Stimulated activated naive B cell treated with anti-CD40 and anti-IgM and Interleukin-4, amounts not matched to agents 10 μg/mL and 1 μg/mL and 100 μg/mL, for 72 hours (primary cell): ENCODE data around the gene CSTF2T.

ENCODE experiments used
- ATAC-seq, 2 donors: fragments of 150-1000 bp; cut with Tn5 transposase; replicated peaks; 2 replicates each; pipeline ENCODE4 v1.10.0; 2021; ENCODE audit warnings: moderate library complexity in 1 of 2
- DNase-seq: peaks from one replicate; pipeline ENCODE4 v3.0.0; 2021
- H3K27ac Mint-ChIP-seq: one replicate; pipeline ENCODE4 v1.8.0; 2022; ENCODE audit warnings: mild to moderate bottlenecking, mixed read lengths
- H3K27me3 Mint-ChIP-seq, 2 donors: one replicate each; pipeline ENCODE4 v1.8.0; 2022; ENCODE audit warnings: mixed read lengths in 2 of 2
- H3K36me3 Mint-ChIP-seq, 2 donors: one replicate each; pipeline ENCODE4 v1.8.0; 2022; ENCODE audit warnings: mixed read lengths in 2 of 2, mild to moderate bottlenecking in 1 of 2
- H3K4me1 Mint-ChIP-seq, 2 donors: one replicate each; pipeline ENCODE4 v1.8.0; 2022; ENCODE audit warnings: mixed read lengths in 2 of 2, mild to moderate bottlenecking in 1 of 2
- H3K4me3 Mint-ChIP-seq, 2 donors: one replicate each; pipeline ENCODE4 v1.8.0; 2022; ENCODE audit warnings: mild to moderate bottlenecking in 2 of 2, mixed read lengths in 2 of 2, moderate library complexity in 1 of 2
- H3K9me3 Mint-ChIP-seq, 2 donors: one replicate each; pipeline ENCODE4 v1.8.0; 2022; ENCODE audit warnings: mixed read lengths in 2 of 2, mild to moderate bottlenecking in 1 of 2

CSTF2T gene

DNA sequence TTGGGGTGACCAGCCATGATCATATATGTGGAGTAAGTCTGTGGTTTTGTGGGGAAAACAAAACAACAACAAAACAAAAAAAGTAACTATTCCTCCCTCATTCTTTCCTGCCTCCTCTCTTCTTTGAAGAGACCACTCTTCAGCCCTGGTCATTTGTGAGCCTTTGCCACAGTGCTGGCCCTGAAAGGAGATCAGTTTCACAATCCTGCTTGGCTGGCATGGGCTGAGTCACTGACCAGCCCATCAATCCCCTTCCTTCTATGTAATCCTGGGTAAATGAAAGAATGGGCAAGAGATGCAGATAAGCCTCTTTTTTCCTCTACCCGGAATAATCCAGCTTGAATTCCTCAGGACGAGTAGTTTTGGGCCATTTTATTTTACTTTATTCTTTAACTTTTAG is 13.6 kb downstream of the CSTF2T start:
- peaks cover 3 to 6% of the 10 kb centered on the region in 2 donors for H3K9me3 Mint-ChIP-seq
- ATAC-seq = no peak
- DNase-seq = no peak
- no peak overlapping the region for H3K4me3 Mint-ChIP-seq
- H3K4me1 Mint-ChIP-seq = no peaks in the 10 kb centered on the region
- peaks cover 5 to 12% of the 10 kb centered on the region in 2 donors for H3K27me3 Mint-ChIP-seq
- H3K27ac Mint-ChIP-seq = no peak overlapping the region
- H3K36me3 Mint-ChIP-seq = no peaks in the 10 kb centered on the region

DNA sequence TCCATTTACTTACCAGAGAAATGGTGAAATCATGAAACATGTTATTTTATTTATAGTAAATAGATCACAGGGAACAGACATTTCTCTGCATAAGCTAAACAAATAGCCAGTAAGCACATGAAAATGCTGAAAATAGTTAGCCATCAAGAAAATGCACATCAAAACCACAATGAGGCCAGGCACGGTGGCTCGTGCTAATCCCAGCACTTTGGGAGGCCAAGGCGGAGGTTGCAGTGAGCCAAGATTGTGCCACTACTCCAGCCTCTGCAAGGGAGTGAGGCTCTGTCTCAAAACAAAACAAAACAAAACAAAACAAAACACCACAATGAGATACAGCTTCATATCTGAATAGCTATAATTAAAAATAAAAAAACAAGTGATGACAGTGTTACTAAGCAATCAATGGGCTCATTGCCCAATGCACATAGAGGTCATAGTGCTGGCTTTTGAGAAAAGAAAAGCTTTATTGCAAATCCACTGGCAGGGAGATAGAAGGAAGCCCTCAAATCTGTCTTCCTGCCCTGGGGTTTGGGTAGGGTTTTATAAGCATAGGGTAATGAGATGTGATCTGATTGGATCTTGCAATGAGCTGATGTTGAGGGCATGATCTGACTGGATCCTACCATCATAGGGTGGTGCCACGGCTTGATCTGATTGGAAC is 16.2 kb downstream of the CSTF2T start:
- H3K27ac Mint-ChIP-seq = no peak overlapping the region
- no peaks in the 10 kb centered on the region for H3K36me3 Mint-ChIP-seq
- H3K4me3 Mint-ChIP-seq = no peak overlapping the region
- no peaks in the 10 kb centered on the region for H3K9me3 Mint-ChIP-seq
- no peak for ATAC-seq
- DNase-seq = no peak
- H3K27me3 Mint-ChIP-seq = peaks cover 12 to 18% of the 10 kb centered on the region in 2 donors
- H3K4me1 Mint-ChIP-seq = no peaks in the 10 kb centered on the region

DNA sequence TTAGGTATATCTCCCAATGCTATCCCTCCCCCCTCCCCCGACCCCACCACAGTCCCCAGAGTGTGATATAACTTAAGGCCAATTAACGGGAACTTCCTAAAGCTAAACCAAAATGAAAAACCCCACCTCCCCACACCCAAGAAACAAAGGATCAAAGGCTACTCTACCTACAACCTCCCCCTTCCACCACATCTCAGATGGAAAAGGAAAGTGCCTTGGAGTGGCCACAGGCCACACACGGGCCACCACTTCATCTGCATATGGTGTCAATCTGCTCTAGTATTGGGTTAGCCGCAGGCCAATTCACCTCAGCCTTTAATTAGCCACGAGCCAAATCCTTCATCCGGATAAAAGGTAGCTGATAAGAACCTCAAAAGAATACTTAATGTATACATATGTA is 19.6 kb downstream of the CSTF2T start:
- Mint-ChIP-seq H3K36me3 (no peaks in the 10 kb centered on the region), H3K27ac (no peak overlapping the region), H3K4me1 (no peaks in the 10 kb centered on the region), H3K27me3 (peaks cover 19 to 26% of the 10 kb centered on the region in 2 donors), H3K9me3 (no peaks in the 10 kb centered on the region), H3K4me3 (no peak overlapping the region)
- no peak for ATAC-seq
- DNase-seq = no peak

DNA sequence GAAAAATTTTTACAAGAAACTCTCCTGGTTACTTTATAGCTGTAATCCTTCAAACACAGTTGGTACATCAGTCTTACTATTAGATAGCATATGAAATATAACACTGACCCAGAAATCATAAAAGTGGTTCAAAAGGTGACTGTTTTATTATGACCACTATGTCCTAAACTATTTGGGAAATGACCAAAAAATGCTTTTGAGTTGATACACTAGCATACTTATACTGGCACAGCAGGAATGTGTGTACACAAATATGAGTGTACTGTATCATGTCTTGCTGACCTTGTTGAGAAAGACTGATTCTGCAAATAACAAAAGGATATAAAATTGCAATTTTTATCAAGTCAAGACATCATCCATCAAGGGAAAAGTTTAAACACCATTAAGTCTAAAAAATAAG is 24.3 kb downstream of the CSTF2T start:
- ATAC-seq = no peak

DNA sequence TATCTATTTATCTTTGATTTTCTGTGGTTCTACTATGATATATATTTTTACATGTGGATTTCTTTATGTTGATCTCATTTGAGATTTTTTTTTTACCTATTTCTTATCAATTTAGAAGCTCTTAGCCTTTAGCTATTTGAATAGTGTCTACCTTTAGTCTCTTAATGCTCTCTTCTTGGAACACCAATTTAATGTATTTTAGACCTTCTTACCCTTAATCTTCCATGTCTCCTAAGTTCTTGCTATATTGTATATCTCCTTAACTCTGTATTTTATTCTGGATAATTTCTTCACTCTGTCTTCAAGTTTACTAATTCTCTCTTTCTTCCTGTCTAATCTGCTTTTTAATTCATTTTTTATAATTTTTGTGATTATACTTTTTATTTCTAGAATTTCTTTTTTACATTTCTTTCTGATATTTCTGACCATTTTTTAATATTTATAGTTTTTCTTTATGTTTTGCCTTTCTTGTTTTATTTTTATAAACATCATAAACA is 27.3 kb downstream of the CSTF2T start:
- no peak for DNase-seq
- Mint-ChIP-seq H3K4me1 (no peaks in the 10 kb centered on the region), H3K27me3 (peaks cover 0 to 11% of the 10 kb centered on the region in 2 donors), H3K9me3 (peaks cover 2 to 4% of the 10 kb centered on the region in 2 donors), H3K4me3 (no peak overlapping the region), H3K27ac (no peak overlapping the region), H3K36me3 (no peaks in the 10 kb centered on the region)
- no peak for ATAC-seq

More for the DNA sequence above, 24.3 kb downstream of the CSTF2T start:
- Mint-ChIP-seq H3K27me3 (peaks cover 6 to 26% of the 10 kb centered on the region in 2 donors), H3K9me3 (peaks cover 2 to 4% of the 10 kb centered on the region in 2 donors), H3K4me3 (no peak overlapping the region), H3K36me3 (no peaks in the 10 kb centered on the region), H3K4me1 (no peaks in the 10 kb centered on the region), H3K27ac (no peak overlapping the region)
- no peak for DNase-seq

DNA sequence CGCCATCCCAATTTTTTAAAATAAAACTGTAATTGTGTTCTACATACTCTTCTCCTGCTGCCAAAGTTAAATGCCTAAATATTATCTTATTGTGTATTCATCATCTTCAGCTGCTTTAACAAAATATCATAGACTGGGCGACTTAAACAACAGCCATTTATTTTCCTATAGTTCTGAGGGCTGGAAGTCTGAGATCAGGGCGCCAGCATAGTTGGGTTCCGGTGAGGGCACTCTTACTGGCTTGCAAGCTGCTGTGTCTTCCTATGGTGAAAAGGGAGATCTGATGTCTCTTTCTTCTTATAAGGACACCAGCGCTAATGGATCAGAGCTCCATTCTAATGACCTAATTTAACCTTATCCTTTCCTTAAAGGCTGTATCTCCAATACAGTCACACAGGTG is 30.4 kb downstream of the CSTF2T start:
- Mint-ChIP-seq H3K4me1 (no peaks in the 10 kb centered on the region), H3K27ac (no peak overlapping the region), H3K9me3 (peaks cover 2 to 4% of the 10 kb centered on the region in 2 donors), H3K36me3 (no peaks in the 10 kb centered on the region), H3K27me3 (peaks cover 0 to 5% of the 10 kb centered on the region in 2 donors), H3K4me3 (no peak overlapping the region)
- DNase-seq (no peak), ATAC-seq (no peak)

DNA sequence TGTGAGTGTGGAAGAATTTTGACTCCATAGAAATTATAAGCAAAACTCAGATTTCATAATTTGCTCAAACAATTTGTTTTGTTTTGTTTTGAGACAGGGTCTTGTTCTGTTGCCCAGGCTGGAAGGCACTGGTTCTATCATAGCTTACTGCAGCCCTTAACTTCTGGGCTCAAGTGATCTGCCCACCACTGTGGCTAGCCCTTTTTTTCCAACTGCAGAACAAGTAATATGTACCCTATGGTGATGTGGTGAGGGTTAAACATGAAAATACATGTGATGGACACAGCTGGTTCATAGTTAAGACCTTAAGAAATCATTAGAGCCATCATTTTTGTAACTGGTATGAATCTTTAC is 31.1 kb downstream of the CSTF2T start:
- Mint-ChIP-seq H3K36me3 (no peaks in the 10 kb centered on the region), H3K27ac (no peak overlapping the region), H3K4me3 (no peak overlapping the region), H3K4me1 (no peaks in the 10 kb centered on the region), H3K27me3 (peaks cover 0 to 5% of the 10 kb centered on the region in 2 donors), H3K9me3 (peaks cover 2 to 4% of the 10 kb centered on the region in 2 donors)
- ATAC-seq (no peak), DNase-seq (no peak)

DNA sequence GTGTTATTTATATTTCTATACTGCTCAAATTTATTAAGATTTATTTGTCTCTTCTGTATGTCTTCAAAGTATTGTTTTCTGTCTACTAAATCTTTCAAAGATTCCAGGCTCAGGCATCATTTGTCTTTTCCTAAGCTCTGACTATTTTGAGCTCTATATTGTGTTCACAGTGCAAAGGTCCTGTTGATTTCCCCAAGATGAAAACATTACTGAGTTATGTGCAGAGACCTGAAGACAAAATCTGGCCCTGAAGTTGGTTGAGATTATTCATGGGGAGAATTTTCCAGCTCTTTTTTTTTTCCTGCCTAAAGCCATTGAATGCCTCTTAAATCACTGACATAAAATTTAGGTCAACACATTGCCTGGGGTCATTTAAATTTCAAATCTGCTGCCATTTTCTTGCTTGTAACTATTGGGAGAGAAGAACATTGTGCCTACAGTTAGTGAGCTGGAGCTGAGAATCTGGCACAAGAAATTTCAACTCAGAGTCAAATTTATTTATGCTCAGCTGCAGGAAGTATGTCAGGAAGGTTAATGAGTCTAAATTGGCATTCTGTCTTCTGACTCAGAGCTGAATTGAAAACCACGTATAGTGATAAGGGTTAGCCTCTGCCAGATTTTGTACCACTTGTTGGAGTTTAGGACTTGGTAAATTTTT is 31.6 kb downstream of the CSTF2T start:
- Mint-ChIP-seq H3K27me3 (peaks cover 0 to 5% of the 10 kb centered on the region in 2 donors), H3K4me3 (no peak overlapping the region), H3K9me3 (peaks cover 2 to 4% of the 10 kb centered on the region in 2 donors), H3K36me3 (no peaks in the 10 kb centered on the region), H3K4me1 (no peaks in the 10 kb centered on the region), H3K27ac (no peak overlapping the region)
- ATAC-seq = no peak
- no peak for DNase-seq

DNA sequence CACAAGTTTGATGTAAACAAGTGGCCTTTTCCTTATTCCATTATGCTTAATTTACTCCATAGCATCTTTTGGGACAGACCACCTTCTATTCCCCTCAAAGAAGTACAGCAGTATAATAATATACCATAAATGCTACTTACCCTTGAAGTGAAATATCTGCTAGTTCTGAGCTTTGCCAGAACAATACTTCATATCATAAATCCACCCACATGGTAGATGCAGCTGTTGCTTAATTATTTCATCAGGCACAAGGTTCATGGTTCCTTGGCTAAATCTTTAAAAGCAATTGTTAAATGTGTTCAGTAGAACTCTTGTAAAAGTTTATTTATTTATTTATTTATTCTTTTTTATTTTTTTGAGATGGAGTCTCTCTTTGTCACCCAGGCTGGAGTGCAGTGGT is 32.9 kb downstream of the CSTF2T start:
- H3K4me3 Mint-ChIP-seq = no peak overlapping the region
- no peaks in the 10 kb centered on the region for H3K4me1 Mint-ChIP-seq
- H3K27me3 Mint-ChIP-seq = peaks cover 0 to 2% of the 10 kb centered on the region in 2 donors
- DNase-seq = no peak
- ATAC-seq = no peak
- no peaks in the 10 kb centered on the region for H3K36me3 Mint-ChIP-seq
- no peak overlapping the region for H3K27ac Mint-ChIP-seq
- H3K9me3 Mint-ChIP-seq = no peaks in the 10 kb centered on the region

DNA sequence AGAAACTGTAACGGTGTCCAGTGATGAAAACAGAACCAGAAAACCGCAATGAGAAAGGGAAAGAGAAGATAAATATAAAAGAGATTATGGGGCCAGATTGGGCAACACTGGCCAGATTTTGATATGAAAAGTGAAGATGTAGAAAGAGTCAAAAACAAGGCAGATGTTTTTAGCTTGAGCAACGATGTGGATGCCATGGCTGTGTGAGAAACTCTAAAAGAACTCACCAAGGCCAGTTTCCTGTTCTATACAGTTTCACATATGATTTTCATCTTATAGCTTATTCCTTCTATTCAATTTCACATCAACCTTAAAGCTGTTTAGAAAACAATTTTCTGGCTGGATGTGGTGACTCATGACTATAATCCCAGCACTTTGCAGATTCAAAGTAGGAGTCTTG is 36.3 kb downstream of the CSTF2T start:
- Mint-ChIP-seq H3K9me3 (no peaks in the 10 kb centered on the region), H3K27me3 (no peaks in the 10 kb centered on the region), H3K36me3 (no peaks in the 10 kb centered on the region), H3K27ac (no peak overlapping the region), H3K4me3 (no peak overlapping the region), H3K4me1 (no peaks in the 10 kb centered on the region)
- DNase-seq = no peak
- ATAC-seq = no peak

DNA sequence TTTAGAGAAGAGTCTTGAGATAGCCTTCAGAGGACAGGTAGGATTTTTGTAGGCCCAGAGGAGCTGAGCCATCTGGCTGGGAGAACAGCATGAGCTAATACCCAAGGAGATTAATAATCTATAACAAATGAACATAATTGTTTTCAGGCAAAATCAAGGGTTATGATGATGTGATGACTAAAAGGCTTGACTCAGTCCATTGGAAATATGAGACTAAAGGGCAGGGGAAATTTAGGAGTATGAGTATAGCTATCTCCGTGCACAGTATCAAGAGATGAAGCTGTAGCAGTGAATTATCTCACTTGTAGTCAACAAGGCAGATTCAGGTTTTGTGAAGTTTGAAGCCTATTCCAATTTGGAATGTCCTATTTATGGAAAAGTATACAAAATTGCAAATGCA is 40.1 kb downstream of the CSTF2T start:
- ATAC-seq = no peak
- H3K9me3 Mint-ChIP-seq = no peaks in the 10 kb centered on the region
- peaks cover 4 to 8% of the 10 kb centered on the region in 2 donors for H3K27me3 Mint-ChIP-seq

DNA sequence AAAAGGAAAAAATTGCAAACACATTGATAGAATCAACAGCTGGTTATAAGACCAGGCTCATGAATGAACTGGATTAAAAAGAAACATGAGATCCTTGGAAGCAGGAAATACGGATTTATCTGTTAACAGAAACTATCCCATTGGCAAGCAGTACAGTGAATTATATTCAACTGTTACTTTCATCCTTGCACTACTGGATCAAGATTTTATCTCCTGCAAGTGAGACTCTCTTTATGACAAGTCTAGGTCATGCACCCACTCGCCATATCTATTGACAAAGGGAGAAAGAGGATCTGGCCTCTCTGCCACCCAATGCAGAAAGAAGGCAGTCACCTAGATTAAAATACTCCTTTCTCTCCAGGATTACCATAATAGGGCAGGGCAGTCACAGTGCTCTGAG is 41.4 kb downstream of the CSTF2T start:
- no peaks in the 10 kb centered on the region for H3K36me3 Mint-ChIP-seq
- no peaks in the 10 kb centered on the region for H3K4me1 Mint-ChIP-seq
- peaks cover 4 to 8% of the 10 kb centered on the region in 2 donors for H3K27me3 Mint-ChIP-seq
- H3K9me3 Mint-ChIP-seq = no peaks in the 10 kb centered on the region
- no peak overlapping the region for H3K4me3 Mint-ChIP-seq
- H3K27ac Mint-ChIP-seq = no peak overlapping the region
- ATAC-seq (no peak), DNase-seq (no peak)

More for the DNA sequence above, 40.1 kb downstream of the CSTF2T start:
- H3K4me1 Mint-ChIP-seq = no peaks in the 10 kb centered on the region
- H3K27ac Mint-ChIP-seq = no peak overlapping the region
- DNase-seq = no peak
- no peak overlapping the region for H3K4me3 Mint-ChIP-seq
- H3K36me3 Mint-ChIP-seq = no peaks in the 10 kb centered on the region

DNA sequence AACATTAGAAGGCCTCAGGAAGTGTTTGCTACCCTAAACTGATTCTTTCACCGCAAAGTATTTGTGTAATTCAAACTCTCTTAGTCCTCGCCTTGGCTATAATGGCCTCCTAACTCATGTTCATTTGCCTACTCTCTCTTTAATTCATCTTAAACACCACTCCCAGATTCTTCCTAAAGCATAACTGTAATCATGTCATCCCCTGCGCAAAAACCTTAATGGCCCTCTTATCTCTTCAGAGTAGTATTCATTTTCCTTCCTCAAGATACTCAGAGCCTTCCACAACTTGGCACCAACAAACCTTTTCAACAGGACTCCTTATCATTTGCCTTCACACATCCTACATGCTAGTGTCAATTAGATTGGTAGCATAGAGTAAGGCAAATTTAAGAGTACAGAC is 42.9 kb downstream of the CSTF2T start:
- no peaks in the 10 kb centered on the region for H3K4me1 Mint-ChIP-seq
- peaks cover 4 to 8% of the 10 kb centered on the region in 2 donors for H3K27me3 Mint-ChIP-seq
- H3K9me3 Mint-ChIP-seq = no peaks in the 10 kb centered on the region
- no peak overlapping the region for H3K4me3 Mint-ChIP-seq
- ATAC-seq (no peak), DNase-seq (no peak)
- H3K27ac Mint-ChIP-seq = no peak overlapping the region
- H3K36me3 Mint-ChIP-seq = no peaks in the 10 kb centered on the region

DNA sequence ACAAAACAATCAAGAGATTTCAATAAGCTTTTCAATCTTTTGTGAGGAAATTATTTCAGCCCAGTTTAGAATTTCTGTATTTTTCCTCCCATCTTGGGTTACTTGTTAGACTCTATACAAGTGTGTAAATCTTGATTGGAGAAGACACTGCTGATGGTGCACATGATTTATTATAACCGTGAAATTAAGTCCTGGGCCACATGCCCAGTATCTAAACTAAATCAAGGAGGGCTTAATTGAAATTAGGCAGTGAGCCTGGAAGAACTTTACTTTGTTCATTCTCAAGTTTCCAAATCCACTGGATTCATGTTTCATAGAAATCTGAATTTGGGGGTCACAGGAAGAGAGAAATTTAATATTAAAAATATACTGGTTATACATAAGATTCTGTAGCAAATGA is 44.5 kb downstream of the CSTF2T start:
- H3K4me1 Mint-ChIP-seq = no peaks in the 10 kb centered on the region
- H3K4me3 Mint-ChIP-seq = no peak overlapping the region
- ATAC-seq (no peak), DNase-seq (no peak)
- no peaks in the 10 kb centered on the region for H3K9me3 Mint-ChIP-seq
- H3K36me3 Mint-ChIP-seq = no peaks in the 10 kb centered on the region
- H3K27ac Mint-ChIP-seq = no peak overlapping the region
- H3K27me3 Mint-ChIP-seq = peaks cover 4 to 8% of the 10 kb centered on the region in 2 donors

DNA sequence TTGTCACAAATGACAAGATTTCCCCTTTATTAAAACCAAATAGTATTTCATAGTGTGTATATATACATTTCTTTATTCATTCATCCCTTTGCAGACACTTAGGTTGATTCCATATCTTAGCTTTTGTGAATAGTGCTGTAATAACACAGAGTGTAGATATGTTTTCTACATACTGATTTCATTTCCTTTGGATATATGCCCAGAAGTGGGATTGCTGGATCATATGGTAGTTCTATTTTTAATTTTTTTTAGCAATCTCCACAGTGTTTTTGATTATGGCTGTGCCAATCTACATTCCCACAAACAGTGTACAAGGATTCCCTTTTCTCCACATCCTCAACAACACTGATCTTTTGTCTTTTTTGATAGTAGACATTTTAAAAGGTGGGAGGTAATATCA is 46.4 kb downstream of the CSTF2T start:
- peaks cover 4 to 8% of the 10 kb centered on the region in 2 donors for H3K27me3 Mint-ChIP-seq
- H3K9me3 Mint-ChIP-seq = no peaks in the 10 kb centered on the region
- no peaks in the 10 kb centered on the region for H3K36me3 Mint-ChIP-seq
- no peak overlapping the region for H3K4me3 Mint-ChIP-seq
- no peak for DNase-seq
- H3K4me1 Mint-ChIP-seq = no peaks in the 10 kb centered on the region
- no peak overlapping the region for H3K27ac Mint-ChIP-seq
- no peak for ATAC-seq
